CD4-positive, alpha-beta T cell treated with Interferon gamma for 1 hour (primary cell): ENCODE measurements around the gene ZSWIM4.
"Not testable (repeated sequence)": the region's sequence is repeated elsewhere in the genome, so short reads cannot be mapped to it uniquely, and the experiment has no call there.

Experiments
- DNase-seq: peaks from one replicate; pipeline ENCODE4 v3.0.0-alpha.2; 2020

Gene ZSWIM4

GRCh38 chr19:13794757-13795589, at the start of gene ZSWIM4:
Gene ZSWIM4, plus strand, starts transcription at chr19:13795443. Its CDS starts 206 bp downstream, at chr19:13795649.
- DNase-seq: peak; percentile 96

GRCh38 chr19:13747098-13747453, 48.2 kb upstream of the ZSWIM4 start:
- no peak for DNase-seq

DNA sequence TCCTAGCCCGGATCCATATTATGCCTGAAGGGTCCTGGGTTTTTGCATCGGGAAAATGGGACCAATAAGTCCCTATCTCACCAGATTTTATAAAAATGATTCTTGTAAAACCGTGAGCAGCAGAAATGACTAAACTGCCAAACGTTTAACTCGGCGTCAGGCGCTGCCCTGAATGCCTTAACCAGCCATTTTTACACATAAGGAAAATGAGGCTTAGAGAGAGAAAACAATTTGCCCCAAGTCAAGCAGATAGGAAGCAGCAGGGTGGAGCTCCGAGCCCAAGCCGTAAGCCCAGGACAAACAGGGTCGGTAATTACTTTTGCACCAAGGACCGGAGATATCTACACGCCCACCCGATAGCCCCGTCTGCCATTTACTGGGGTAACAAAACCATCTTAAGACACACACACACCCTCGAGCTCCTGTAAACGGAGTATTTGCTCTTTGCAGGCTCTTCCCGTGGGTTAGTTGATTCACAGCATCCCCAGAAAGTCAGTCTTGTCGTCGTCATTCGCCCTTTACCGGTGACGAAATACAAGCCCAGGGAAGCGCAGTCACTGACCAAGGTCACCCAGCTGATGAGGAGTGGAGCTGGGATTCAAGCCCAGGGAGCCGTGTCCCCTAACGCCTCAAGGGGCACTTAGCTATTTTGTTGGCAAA, 46.9 kb upstream of the ZSWIM4 start:
- peak; percentile 35 for DNase-seq

DNA sequence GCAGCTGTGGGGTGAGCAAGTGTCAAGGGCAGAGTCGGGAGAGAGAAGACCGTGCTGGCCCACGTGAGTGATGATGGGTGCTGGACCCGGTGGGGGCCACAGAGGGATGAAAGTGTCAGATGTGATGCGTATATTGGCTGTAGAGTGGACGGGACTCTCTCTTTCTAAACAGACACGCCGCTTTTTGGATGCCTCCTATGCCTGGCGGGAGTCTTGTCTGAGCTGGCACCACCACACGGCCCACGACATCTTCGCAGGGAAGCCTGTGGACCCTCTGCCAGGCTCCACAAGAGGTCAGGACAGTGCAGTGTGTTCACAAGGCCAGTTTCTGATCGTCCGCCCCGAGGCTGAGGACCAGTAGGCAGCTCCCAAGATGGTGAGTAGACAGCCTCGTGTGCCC, 43.8 kb upstream of the ZSWIM4 start:
- no peak for DNase-seq

- DNase-seq: not testable (repeated sequence)
Measured at GRCh38 chr19:13753622-13754021, 41.6 kb upstream of the ZSWIM4 start.

DNA sequence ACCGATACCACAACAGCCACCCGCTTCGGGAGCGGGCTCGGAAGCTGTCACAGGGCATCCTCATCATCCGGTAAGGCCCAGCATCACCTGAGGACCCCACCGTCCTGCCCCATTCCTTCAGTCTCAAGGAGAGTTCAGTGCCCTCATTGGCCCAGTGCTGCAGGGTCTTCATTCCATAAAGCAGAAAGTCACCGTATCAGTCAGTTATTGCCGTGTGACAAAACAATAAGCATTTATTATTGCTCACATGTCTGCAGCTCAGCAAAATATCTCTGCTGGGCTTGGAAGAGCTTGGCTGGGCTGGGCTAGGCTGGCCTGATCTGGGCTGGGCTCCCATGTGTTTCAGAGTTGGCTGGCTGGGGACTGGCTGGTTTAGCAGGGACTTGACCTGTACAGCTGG, 39.0 kb upstream of the ZSWIM4 start:
- DNase-seq: no peak

- DNase-seq: no peak
Measured at GRCh38 chr19:13757805-13758772, 37.2 kb upstream of the ZSWIM4 start.

DNA sequence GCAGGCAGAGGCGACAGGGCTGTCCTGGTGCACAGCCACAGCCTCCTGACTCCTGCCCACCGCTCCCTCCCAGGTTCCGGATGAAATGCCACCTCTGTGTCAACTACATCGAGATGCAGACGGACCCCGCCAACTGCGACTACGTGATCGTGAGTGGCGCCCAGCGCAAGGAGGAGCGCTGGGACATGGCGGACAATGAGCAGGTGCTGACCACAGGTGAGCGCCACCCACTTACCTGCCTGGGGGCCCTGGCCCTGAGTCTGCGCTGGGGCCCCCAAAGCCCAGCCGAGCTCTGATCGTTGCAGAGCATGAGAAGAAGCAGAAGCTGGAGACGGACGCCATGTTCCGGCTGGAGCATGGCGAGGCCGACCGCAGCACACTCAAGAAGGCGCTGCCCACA, 36.4 kb upstream of the ZSWIM4 start:
- DNase-seq: no peak

- no peak for DNase-seq
Measured at GRCh38 chr19:13761423-13761822, 33.8 kb upstream of the ZSWIM4 start.

DNA sequence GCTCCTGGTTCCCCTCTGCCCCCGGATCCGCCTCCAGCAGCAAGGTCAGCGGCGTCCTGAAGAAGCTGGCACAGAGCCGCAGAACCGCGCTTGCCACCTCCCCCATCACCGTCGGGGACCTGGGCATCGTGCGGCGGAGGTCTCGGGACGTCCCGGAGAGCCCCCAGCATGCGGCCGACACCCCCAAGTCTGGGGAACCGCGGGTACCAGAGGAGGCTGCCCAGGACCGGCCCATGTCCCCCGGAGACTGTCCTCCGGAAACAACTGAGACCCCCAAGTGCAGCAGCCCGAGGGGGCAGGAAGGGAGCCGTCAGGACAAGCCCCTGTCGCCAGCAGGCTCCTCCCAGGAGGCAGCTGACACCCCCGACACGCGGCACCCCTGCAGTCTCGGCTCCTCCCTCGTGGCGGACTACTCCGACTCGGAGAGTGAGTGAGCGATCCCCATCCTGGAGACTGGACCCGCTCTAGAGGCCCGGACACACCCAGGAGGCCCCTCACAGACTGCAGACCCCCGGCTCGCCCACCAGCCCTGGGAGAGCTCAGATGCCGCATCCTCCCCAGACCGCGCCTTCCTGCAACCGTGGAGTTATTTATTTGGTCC, 32.5 kb upstream of the ZSWIM4 start:
- no peak for DNase-seq

- no peak for DNase-seq
Measured at GRCh38 chr19:13763265-13763664, 32.0 kb upstream of the ZSWIM4 start.

- peak; percentile 63 for DNase-seq
Measured at GRCh38 chr19:13764101-13764807, 31.0 kb upstream of the ZSWIM4 start, which contains the start of gene MRI1. Gene MRI1, plus strand, starts transcription at chr19:13764522. Its CDS starts 67 bp downstream, at chr19:13764589.

- peak; percentile 7 for DNase-seq
Measured at GRCh38 chr19:13764821-13765394, 30.3 kb upstream of the ZSWIM4 start.

GRCh38 chr19:13765395-13766094, 29.7 kb upstream of the ZSWIM4 start:
- DNase-seq: no peak

DNA sequence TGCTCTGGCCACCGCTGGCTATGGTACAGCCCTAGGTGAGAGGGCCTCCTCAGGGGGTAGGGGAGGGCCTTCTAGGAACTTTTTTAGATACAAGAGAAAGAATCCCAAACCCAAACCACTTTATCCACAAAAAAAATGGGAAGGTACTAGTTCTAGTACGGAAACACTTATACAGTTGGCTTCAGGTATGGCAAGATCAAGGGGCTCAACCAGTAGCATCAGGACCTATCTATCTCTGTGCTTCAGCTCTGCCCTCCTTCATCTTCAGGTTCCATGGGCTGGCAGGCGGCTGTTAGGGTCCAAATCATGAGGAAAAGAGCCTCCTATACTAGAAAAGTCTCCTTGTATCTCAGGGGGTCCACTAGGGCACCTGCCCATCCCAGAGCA, 29.2 kb upstream of the ZSWIM4 start:
- DNase-seq: no peak

GRCh38 chr19:13768510-13768909, 26.7 kb upstream of the ZSWIM4 start:
- DNase-seq: no peak

DNA sequence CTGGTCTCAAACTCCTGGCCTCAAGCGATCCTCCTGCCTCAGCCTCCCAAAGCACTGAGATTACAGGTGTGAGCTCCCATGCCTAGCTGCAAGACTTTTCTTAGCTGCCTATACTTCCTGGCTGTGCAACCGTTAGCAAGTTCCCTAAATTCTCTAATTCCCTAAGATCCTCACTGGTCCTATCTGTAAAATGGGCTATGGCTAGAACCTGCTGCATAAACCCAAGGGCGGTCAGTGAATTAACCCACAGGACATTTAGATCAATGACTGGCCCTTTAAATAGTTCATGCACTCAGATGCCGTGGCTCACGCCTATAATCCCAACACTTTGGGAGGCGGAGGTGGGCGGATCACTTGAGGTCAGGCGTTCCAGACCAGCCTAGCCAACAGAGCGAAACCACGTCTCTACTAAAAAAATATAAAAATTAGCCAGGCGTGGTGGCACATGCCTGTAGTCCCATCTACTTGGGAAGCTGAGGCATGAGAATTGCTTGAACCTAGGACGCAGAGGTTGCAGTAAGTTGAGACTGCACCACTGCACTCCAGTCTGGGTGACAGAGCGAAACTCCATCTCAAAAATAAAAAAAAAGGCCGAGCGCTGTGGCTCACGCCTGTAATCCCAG, 25.1 kb upstream of the ZSWIM4 start:
- no peak for DNase-seq

- DNase-seq: peak; percentile 86
Measured at GRCh38 chr19:13774217-13775191, 20.7 kb upstream of the ZSWIM4 start, which contains the start of gene C19orf53. Gene C19orf53, plus strand, starts transcription at chr19:13774456. Its CDS starts 22 bp downstream, at chr19:13774478.

- no peak for DNase-seq
Measured at GRCh38 chr19:13778398-13778797, 16.8 kb upstream of the ZSWIM4 start.
